T-helper 2 cell treated with Interferon-gamma antibody and Interleukin-4, amounts not matched to agents 100 ng/mL and 5 ng/mL, for 36 hours (primary cell): ENCODE measurements around the gene ATG4B. TPM values are rescaled to one million over a fixed set of nuclear protein-coding genes. Genes with fewer than 3 reads are reported as not detected.

ENCODE experiments used
- intact Hi-C: fragments of 100-400 bp; cut with micrococcal nuclease; formaldehyde crosslinking; loops from one replicate; pipeline ENCODE4 v1.15.1; 2023
- total RNA-seq: library from RNA; stranded (reverse); gene quantifications from 2 replicates; pipeline ENCODE4 v1.2.3, GENCODE V29; 2022

The ATG4B gene
- total RNA-seq, 1 donor from 2014 or later: 93.2 TPM

DNA sequence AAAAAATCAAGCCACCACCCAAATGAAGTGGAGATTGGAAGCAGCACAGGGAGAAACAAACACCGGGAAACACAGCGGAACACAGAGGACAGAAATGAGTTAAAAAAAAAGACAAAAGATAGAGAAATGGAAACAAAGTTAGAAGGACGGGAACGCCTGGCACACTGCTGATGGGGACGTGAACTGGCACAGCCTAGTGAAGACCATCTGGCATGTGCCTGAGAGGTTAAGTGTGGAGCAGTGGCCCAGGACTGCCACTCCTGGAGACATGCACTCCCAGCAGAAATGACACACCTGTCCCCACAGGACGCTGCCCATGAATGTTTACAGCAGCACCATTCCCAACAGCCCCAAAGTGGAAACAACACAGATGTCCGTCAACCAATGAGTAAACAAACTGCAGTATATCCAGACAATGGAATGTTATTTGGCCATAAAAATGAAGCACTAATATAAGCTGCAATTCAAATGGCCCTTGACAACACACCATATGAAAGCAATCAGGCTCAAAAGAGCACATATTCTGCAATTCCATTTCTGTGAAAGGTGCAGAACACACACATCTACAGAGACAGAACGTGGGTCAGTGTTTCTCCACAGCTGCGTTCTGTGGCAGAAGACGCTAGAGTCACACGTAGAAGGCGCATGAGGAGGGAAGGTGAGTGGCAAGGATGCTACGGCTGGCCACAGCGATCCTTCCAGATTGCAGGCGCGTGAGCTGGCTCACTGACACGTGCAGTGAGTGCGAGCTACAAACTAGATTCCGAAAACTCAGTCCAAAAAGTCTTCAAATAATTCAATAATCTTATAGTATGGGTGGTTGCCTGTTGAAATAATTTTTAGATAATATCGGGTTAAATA, 25.1 kb upstream of the ATG4B start:
- intact Hi-C loops: no loop called here

- intact Hi-C loops: no loop called here
Measured at GRCh38 chr2:241613017-241613780, 24.3 kb upstream of the ATG4B start.

DNA sequence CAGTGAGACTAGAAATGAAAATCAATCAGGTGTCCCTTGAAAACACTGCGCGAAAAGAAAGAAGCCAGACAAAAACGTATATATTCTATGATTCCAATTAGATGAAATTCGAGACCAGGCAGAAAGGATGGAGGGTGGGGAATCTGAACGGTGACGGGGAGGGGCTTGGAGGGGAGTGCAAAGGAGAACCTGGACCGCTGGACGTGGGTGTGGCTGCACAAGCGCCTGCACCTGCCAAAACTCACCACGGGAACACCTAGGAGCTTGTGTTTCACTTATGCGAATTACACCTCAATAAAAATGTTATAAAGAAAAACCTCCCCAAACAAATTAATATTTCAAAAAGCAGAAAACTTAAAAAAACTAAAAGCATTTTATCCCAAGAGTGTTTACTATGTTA, 22.5 kb upstream of the ATG4B start:
- intact Hi-C loops: no loop called here

GRCh38 chr2:241615522-241616052, 21.9 kb upstream of the ATG4B start:
- intact Hi-C loops: loop anchor here (2.0 kb wide), 1 partner anchor 397 kb away; no protein-coding TSS in a partner anchor

- intact Hi-C loops: loop anchor here (1.0 to 2.0 kb wide), 2 partner anchors 20 to 398 kb away; no protein-coding TSS in a partner anchor
Measured at GRCh38 chr2:241616168-241617125, 21.0 kb upstream of the ATG4B start.

- intact Hi-C loops: loop anchor here (1.0 to 2.0 kb wide), 2 partner anchors 19 to 399 kb away; no protein-coding TSS in a partner anchor
Measured at GRCh38 chr2:241617431-241618154, 19.9 kb upstream of the ATG4B start.

GRCh38 chr2:241618296-241618805, 19.1 kb upstream of the ATG4B start:
- intact Hi-C loops: no loop called here

DNA sequence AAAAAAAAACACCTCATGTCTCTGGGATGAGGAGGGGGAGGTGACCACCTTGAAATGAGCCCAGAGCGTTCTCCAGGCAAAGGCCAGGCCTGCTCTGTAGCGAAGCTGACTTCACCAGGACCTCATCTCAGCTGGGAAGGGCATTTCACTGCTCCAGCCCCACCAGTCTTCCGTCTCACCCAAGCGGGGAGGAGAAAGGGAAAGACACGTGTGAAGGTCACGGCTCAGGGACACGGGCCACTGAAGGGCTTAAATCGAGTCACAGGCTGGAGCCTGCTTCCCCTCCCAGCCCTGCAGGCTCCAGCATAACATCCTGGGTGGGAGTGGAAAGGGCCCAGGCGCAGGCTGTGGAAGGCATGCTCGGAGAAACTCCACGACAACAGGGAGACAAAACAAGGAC, 18.7 kb upstream of the ATG4B start:
- intact Hi-C loops: no loop called here

- intact Hi-C loops: no loop called here
Measured at GRCh38 chr2:241619597-241620418, 17.7 kb upstream of the ATG4B start.

DNA sequence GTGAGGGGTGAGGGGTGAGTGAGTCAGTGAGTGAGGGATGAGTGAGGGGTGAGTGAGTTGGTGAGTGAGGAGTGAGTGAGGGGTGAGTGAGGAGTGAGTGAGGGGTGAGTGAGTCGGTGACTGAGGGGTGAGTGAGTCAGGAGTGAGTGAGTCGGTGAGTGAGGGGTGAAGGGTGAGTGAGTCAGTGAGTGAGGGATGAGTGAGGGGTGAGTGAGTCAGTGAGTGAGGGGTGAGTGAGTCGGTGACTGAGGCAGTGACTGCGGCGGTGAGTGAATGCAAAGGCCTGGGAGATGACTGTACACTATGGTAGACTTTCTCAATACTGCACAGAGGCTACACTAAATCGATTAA, 17.1 kb upstream of the ATG4B start:
- intact Hi-C loops: no loop called here

- intact Hi-C loops: no loop called here
Measured at GRCh38 chr2:241627675-241628074, 9.8 kb upstream of the ATG4B start.

DNA sequence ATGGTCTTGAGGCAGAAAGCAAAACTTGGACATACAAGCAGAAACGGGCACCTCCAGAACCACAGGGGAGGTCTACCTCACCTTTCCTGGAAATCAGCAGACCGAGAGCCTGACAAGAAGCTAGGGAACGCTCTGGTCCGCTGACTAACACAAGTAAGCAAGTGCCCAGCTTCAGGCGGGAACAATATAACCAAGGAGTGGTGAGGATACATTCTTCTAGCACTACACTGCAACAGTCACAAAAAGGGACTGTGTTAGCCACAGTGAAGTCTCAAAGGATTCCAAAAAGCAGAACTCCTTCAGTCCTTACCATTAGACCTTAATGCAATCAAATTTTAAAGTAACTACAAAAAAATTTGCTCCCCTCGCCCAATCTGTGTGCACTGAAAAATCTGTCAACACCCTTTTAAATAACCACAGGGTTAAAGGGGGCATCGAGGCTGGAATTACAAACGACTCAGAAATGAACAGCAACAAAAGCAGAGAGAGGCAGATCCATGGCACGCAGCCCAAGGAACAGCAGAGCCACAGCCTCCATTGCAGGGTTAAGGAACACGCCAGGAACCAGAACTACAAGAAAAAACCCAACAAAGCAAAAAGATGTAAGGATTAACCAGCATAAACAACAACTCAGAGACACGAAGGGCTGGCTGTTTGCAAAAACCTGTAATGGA, 7.6 kb upstream of the ATG4B start:
- intact Hi-C loops: loop anchor here (10.0 kb wide), 2 partner anchors 105 to 255 kb away; partner anchors contain the start of gene D2HGDH

- intact Hi-C loops: loop anchor here (10.0 kb wide), 2 partner anchors 102 to 252 kb away; partner anchors contain the start of gene D2HGDH
Measured at GRCh38 chr2:241632478-241633325, 4.8 kb upstream of the ATG4B start.

- intact Hi-C loops: loop anchor here (10.0 kb wide), 2 partner anchors 101 to 251 kb away; partner anchors contain the start of gene D2HGDH
Measured at GRCh38 chr2:241633561-241633960, 3.9 kb upstream of the ATG4B start.

- intact Hi-C loops: loop anchor here (1.0 to 10.0 kb wide), 5 partner anchors 18 to 278 kb away; partner anchors contain the start of genes D2HGDH, FARP2 and STK25
Measured at GRCh38 chr2:241635756-241636155, 1.7 kb upstream of the ATG4B start.

DNA sequence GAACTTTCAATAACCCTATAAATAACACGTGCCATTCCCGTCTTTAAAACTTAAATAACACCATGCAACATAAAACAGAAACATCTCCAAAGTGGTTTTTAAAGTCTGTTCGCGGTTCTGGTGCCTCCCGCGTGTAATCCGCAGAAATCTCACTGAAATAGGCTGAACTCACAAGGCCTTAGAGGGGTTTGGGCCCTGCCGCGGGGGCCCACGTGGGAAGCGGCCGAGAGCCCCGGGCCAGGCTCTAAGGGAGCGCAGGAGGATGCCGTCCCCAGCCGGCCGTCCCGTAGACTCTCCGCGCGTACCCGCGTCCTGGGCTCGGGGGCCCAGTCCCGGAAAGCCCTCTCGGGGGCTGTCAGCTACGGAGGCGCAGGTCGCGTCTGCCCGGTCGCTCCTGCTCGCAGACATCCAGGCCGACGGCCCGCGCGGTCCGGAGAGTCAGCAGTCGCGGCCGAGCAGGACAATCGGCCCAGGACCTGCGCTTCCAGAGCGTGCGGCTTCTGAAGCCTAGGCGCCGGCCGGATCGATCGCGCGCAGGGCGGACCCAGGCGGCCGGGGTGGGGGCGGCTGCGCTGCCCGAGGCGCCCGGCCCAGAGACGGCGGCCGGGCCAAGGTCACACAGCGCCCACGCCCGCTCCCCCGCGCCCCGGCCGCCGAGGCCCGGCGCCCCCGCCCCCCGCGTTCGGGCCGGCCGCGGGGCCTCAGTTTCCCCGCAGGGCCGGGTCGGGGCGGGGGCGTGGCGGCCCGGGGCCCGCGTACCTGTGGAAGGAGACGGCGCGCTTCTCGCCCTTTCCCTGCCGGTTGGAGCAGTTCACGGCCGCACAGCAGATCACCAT, 1.1 kb upstream of the ATG4B start:
- intact Hi-C loops: loop anchor here (1.0 to 10.0 kb wide), 7 partner anchors 19 to 279 kb away; partner anchors contain the start of genes D2HGDH, DTYMK, FARP2 and ING5
